Type B pancreatic cell (in vitro differentiated cells): ENCODE data around the gene TAF10. TPM values are rescaled to one million over a fixed set of nuclear protein-coding genes. Genes with fewer than 3 reads are reported as not detected.

Experiments
- DNase-seq: peaks from one replicate; pipeline ENCODE4 v3.0.0; 2021; ENCODE audit warnings: mixed read lengths; ENCODE audit not compliant: unreplicated experiment; ENCODE audit errors: extremely low spot score
- H3K27ac Mint-ChIP-seq: 2 replicates; pipeline ENCODE4 v1.8.0; 2021; ENCODE audit warnings: mild to moderate bottlenecking, mixed read lengths
- H3K27me3 Mint-ChIP-seq: 2 replicates; pipeline ENCODE4 v1.8.0; 2021; ENCODE audit warnings: mixed read lengths
- H3K36me3 Mint-ChIP-seq: 2 replicates; pipeline ENCODE4 v1.8.0; 2021; ENCODE audit warnings: mixed read lengths
- H3K4me1 Mint-ChIP-seq: one replicate; pipeline ENCODE4 v1.8.0; 2021; ENCODE audit warnings: mixed read lengths; ENCODE audit not compliant: unreplicated experiment
- H3K4me3 Mint-ChIP-seq: 2 replicates; pipeline ENCODE4 v1.8.0; 2021; ENCODE audit warnings: mild to moderate bottlenecking, mixed read lengths
- H3K9me3 Mint-ChIP-seq: 2 replicates; pipeline ENCODE4 v1.8.0; 2021; ENCODE audit warnings: mixed read lengths
- CTCF ChIP-seq: fragments of 200-600 bp; sonication (generic); conservative IDR thresholded peaks from 2 replicates; pipeline ENCODE4 v1.5.0; 2021; ENCODE audit warnings: antibody characterized with exemption, mild to moderate bottlenecking
- total RNA-seq: library from RNA; stranded (reverse); gene quantifications from 2 replicates; pipeline ENCODE4 v1.2.1, GENCODE V29; 2021; ENCODE audit warnings: low replicate concordance

Gene TAF10
- total RNA-seq, 1 donor from 2014 or later: 121 TPM

- no peak for TF ChIP-seq CTCF
- Mint-ChIP-seq H3K27ac (no peak overlapping the region), H3K36me3 (peaks cover 7% of the 10 kb centered on the region), H3K4me1 (peaks cover 2% of the 10 kb centered on the region), H3K27me3 (no peaks in the 10 kb centered on the region), H3K9me3 (no peaks in the 10 kb centered on the region), H3K4me3 (no peak overlapping the region)
- no peak for DNase-seq
Observed at GRCh38 chr11:6563667-6564066, 48.3 kb downstream of the TAF10 start.

- no peak for TF ChIP-seq CTCF
- no peak for DNase-seq
- Mint-ChIP-seq H3K9me3 (no peaks in the 10 kb centered on the region), H3K4me3 (no peak overlapping the region), H3K27ac (no peak overlapping the region), H3K4me1 (no peaks in the 10 kb centered on the region), H3K27me3 (no peaks in the 10 kb centered on the region), H3K36me3 (peaks cover 7% of the 10 kb centered on the region)
Observed at GRCh38 chr11:6563121-6563619, 48.8 kb downstream of the TAF10 start.

GRCh38 chr11:6561288-6561687, 50.7 kb downstream of the TAF10 start:
- H3K27me3 Mint-ChIP-seq: no peaks in the 10 kb centered on the region
- H3K9me3 Mint-ChIP-seq: no peaks in the 10 kb centered on the region
- no peak for DNase-seq
- H3K27ac Mint-ChIP-seq: no peak overlapping the region
- no peak for TF ChIP-seq CTCF
- H3K36me3 Mint-ChIP-seq: peaks cover 7% of the 10 kb centered on the region
- H3K4me1 Mint-ChIP-seq: no peaks in the 10 kb centered on the region
- no peak overlapping the region for H3K4me3 Mint-ChIP-seq

Other genes starting within 250 kb of the TAF10 start
- 31.6 and 50.0 TPM in 2 replicates for gene SMPD1, start 221.7 kb downstream of the TAF10 start, total RNA-seq
- 38.4 and 61.6 TPM in 2 replicates for gene APBB1, start 193.1 kb downstream of the TAF10 start, total RNA-seq
- gene HPX, start 171.2 kb downstream of the TAF10 start, total RNA-seq: 1.5 and 1.9 TPM in 2 replicates
- gene TRIM3, start 138.3 kb downstream of the TAF10 start, total RNA-seq: 15.6 and 22.9 TPM in 2 replicates
- 60.9 and 77.3 TPM in 2 replicates for gene ARFIP2, start 130.9 kb downstream of the TAF10 start, total RNA-seq
- gene TIMM10B, start 130.7 kb downstream of the TAF10 start, total RNA-seq: 31.2 and 35.7 TPM in 2 replicates
- 5.6 and 9.9 TPM in 2 replicates for gene DNHD1, start 114.9 kb downstream of the TAF10 start, total RNA-seq
- 19.7 and 23.5 TPM in 2 replicates for gene RRP8, start 8.6 kb downstream of the TAF10 start, total RNA-seq
- 92.7 and 135 TPM in 2 replicates for gene ILK, start 8.4 kb downstream of the TAF10 start, total RNA-seq
- 72.8 and 97.8 TPM in 2 replicates for gene TPP1, start 7.2 kb upstream of the TAF10 start, total RNA-seq
- 3.9 and 54.9 TPM in 2 replicates for gene DCHS1, start 43.6 kb upstream of the TAF10 start, total RNA-seq
- gene MRPL17, start 71.1 kb upstream of the TAF10 start, total RNA-seq: 46.6 and 67.3 TPM in 2 replicates
- gene OR2AG2, start 159.8 kb upstream of the TAF10 start, total RNA-seq: 0.07 TPM in 1 of 2 replicates, not detected in the other
- gene OR2AG1, start 170.8 kb upstream of the TAF10 start, total RNA-seq: not detected in 2 replicates
- 0.07 and 0.27 TPM in 2 replicates for gene OR6A2, start 187.5 kb upstream of the TAF10 start, total RNA-seq
- gene OR10A5, start 233.5 kb upstream of the TAF10 start, total RNA-seq: not detected in 2 replicates